ENCODE measurements around the gene SPEN. TPM values are rescaled to one million over a fixed set of nuclear protein-coding genes. Genes with fewer than 3 reads are reported as not detected.
"Not testable (repeated sequence)": the region's sequence is repeated elsewhere in the genome, so short reads cannot be mapped to it uniquely, and the experiment has no call there.

Gene SPEN
- total RNA-seq, 1 experiment from 2014 or later = 58.3 TPM

DNA sequence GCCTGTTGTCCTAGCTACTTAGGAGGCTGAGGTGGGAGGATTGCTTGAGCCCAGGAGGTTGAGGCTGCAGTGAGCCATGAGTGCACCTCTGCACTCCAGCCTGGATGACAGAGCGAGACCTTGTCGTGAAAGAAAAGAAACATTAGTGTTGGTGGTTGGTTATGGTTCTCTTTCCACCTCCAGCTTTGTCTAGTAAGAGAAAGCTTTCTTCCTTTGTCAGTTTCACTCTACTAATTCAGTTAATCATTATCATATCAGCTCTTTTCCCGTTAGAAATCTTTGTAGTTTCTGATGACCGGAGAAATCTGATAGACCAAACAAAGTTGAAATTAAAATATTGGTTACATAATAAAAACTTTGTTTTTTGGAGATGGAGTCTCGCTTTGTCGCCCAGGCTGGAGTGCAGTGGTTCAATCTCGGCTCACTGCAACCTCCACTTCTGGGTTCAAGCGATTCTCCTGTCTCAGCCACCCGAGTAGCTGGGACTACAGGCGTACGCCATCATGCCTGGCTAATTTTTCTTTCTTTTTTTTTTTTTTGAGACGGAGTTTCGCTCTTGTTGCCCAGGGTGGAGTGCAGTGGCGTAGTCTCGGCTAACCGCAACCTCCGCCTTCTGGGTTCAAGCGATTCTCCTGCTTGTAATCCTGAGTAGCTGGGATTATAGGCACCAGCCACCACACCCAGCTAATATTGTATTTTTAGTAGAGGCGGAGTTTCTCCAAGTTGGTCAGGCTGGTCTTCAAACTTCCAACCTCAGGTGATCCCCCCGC, 49.5 kb downstream of the SPEN start:
- H3K27me3 ChIP-seq (ENCODE audit: control insufficient read depth, insufficient read depth, low read length); H3K27ac ChIP-seq (ENCODE audit: low read length); H3K4me3 ChIP-seq (ENCODE audit: low read depth in 2 of 2, low read length in 2 of 2); DNase-seq (ENCODE audit: low read depth, low spot score); intact Hi-C loops (cut with micrococcal nuclease; ENCODE audit: unreplicated experiment); ATAC-seq; in situ Hi-C loops (cut with HindIII; ENCODE audit: low pct_unique_long_range_greater_than_20kb, low sequenced_read_pairs); POLR2A ChIA-PET; BruUV-seq (replicated peaks); H3K9me3 ChIP-seq (ENCODE audit: control insufficient read depth, insufficient read depth, low read depth, low read length); H3K36me3 ChIP-seq (ENCODE audit: control insufficient read depth, insufficient read depth, low read length): not testable (repeated sequence)
- H3K4me1 ChIP-seq (ENCODE audit: control insufficient read depth, insufficient read depth, low read length) = peaks cover 13% of the 10 kb centered on the region
- CTCF ChIA-PET = interaction anchor here (0.5 kb wide), 1 partner anchor 9 kb away, joined by 10 read pairs; no protein-coding TSS in a partner anchor

DNA sequence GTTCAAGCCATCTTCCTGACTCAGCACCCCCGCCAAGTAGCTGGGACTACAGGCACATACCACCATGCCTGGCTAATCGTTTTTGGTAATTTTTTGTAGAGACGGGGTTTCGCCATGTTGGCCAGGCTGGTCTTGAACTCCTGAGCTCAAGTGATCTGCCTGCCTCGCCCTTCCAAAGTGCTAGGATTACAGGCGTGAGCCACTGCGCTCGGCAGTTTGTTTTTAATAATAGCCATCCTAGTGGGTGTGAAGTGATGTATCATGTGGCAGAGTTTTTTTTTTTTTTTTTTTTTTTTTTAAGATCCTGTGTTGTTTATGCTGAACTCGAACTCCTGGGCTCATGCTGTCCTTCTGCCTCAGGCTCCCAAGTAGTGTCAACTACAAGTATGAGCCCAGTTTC, 51.8 kb downstream of the SPEN start:
- in situ Hi-C loops (cut with HindIII; ENCODE audit: low pct_unique_long_range_greater_than_20kb, low sequenced_read_pairs) (no loop called here), intact Hi-C loops (cut with micrococcal nuclease; ENCODE audit: unreplicated experiment) (no loop called here)
- H3K36me3 ChIP-seq (ENCODE audit: control insufficient read depth, insufficient read depth, low read length) = no peaks in the 10 kb centered on the region
- no peaks in the 10 kb centered on the region for H3K9me3 ChIP-seq (ENCODE audit: control insufficient read depth, insufficient read depth, low read depth, low read length)
- H3K27ac ChIP-seq (ENCODE audit: low read length) = no peak overlapping the region
- POLR2A ChIA-PET = no interaction called here
- peaks cover 27% of the 10 kb centered on the region for H3K4me1 ChIP-seq (ENCODE audit: control insufficient read depth, insufficient read depth, low read length)
- ATAC-seq = no peak
- H3K4me3 ChIP-seq (ENCODE audit: low read depth in 2 of 2, low read length in 2 of 2) = no peak overlapping the region
- BruUV-seq (replicated peaks) = no TSS peak
- no peak for DNase-seq (ENCODE audit: low read depth, low spot score)
- TF ChIP-seq SIN3A (IDR thresholded peaks at IDR 0.05; ENCODE audit: borderline replicate concordance, insufficient read depth, low read depth, low read length) (no peak), POLR2AphosphoS5 (IDR thresholded peaks at IDR 0.05; ENCODE audit: low read depth, low read length) (no peak), TCF7L2 (IDR thresholded peaks at IDR 0.05; ENCODE audit: low read depth, low read length) (no peak), CTCF (IDR thresholded peaks at IDR 0.05) (no peak)
- TF ChIP-seq, protein P1, sequence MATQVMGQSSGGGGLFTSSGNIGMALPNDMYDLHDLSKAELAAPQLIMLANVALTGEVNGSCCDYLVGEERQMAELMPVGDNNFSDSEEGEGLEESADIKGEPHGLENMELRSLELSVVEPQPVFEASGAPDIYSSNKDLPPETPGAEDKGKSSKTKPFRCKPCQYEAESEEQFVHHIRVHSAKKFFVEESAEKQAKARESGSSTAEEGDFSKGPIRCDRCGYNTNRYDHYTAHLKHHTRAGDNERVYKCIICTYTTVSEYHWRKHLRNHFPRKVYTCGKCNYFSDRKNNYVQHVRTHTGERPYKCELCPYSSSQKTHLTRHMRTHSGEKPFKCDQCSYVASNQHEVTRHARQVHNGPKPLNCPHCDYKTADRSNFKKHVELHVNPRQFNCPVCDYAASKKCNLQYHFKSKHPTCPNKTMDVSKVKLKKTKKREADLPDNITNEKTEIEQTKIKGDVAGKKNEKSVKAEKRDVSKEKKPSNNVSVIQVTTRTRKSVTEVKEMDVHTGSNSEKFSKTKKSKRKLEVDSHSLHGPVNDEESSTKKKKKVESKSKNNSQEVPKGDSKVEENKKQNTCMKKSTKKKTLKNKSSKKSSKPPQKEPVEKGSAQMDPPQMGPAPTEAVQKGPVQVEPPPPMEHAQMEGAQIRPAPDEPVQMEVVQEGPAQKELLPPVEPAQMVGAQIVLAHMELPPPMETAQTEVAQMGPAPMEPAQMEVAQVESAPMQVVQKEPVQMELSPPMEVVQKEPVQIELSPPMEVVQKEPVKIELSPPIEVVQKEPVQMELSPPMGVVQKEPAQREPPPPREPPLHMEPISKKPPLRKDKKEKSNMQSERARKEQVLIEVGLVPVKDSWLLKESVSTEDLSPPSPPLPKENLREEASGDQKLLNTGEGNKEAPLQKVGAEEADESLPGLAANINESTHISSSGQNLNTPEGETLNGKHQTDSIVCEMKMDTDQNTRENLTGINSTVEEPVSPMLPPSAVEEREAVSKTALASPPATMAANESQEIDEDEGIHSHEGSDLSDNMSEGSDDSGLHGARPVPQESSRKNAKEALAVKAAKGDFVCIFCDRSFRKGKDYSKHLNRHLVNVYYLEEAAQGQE (IDR thresholded peaks at IDR 0.05; ENCODE audit: insufficient read depth in 1 of 2, low read depth in 2 of 2, low read length in 1 of 2) = no peak
- H3K27me3 ChIP-seq (ENCODE audit: control insufficient read depth, insufficient read depth, low read length) = no peaks in the 10 kb centered on the region
- CTCF ChIA-PET = no interaction called here

- DNase-seq (ENCODE audit: low read depth, low spot score) = no peak
- CTCF ChIA-PET = no interaction called here
- no peak for TF ChIP-seq CTCF (IDR thresholded peaks at IDR 0.05)
- no peak for TF ChIP-seq POLR2AphosphoS5 (IDR thresholded peaks at IDR 0.05; ENCODE audit: low read depth, low read length)
- no peak for TF ChIP-seq TCF7L2 (IDR thresholded peaks at IDR 0.05; ENCODE audit: low read depth, low read length)
- TF ChIP-seq, protein P1 (IDR thresholded peaks at IDR 0.05; ENCODE audit: insufficient read depth in 1 of 2, low read depth in 2 of 2, low read length in 1 of 2) = no peak
- TF ChIP-seq SIN3A (IDR thresholded peaks at IDR 0.05; ENCODE audit: borderline replicate concordance, insufficient read depth, low read depth, low read length) = no peak
Observed at GRCh38 chr1:15900662-15901279, 53.3 kb downstream of the SPEN start.

More at GRCh38 chr1:15900662-15901279, 53.3 kb downstream of the SPEN start:
- no TSS peak for BruUV-seq (replicated peaks)
- H3K27me3 ChIP-seq (ENCODE audit: control insufficient read depth, insufficient read depth, low read length) = no peaks in the 10 kb centered on the region
- H3K4me3 ChIP-seq (ENCODE audit: low read depth in 2 of 2, low read length in 2 of 2) = no peak overlapping the region
- 0 out of 2 replicates have a peak, but pooled peaks have one; percentile 25 for ATAC-seq
- peak overlapping the region; percentile 8; the same call in 1 of the 2 replicates for H3K27ac ChIP-seq (ENCODE audit: low read length)
- H3K4me1 ChIP-seq (ENCODE audit: control insufficient read depth, insufficient read depth, low read length) = peaks cover 27% of the 10 kb centered on the region
- intact Hi-C loops (cut with micrococcal nuclease; ENCODE audit: unreplicated experiment) (no loop called here), in situ Hi-C loops (cut with HindIII; ENCODE audit: low pct_unique_long_range_greater_than_20kb, low sequenced_read_pairs) (no loop called here)
- no peaks in the 10 kb centered on the region for H3K9me3 ChIP-seq (ENCODE audit: control insufficient read depth, insufficient read depth, low read depth, low read length)
- POLR2A ChIA-PET = no interaction called here
- no peaks in the 10 kb centered on the region for H3K36me3 ChIP-seq (ENCODE audit: control insufficient read depth, insufficient read depth, low read length)

Data from Panc1 (cell line).